ENCODE measurements around the gene RNF17.

The RNF17 gene

GRCh38 chr13:24860770-24861169, 96.8 kb downstream of the RNF17 start:
- DNase-seq = no peak

GRCh38 chr13:24861617-24862362, 97.8 kb downstream of the RNF17 start:
- DNase-seq = no peak

GRCh38 chr13:24863748-24864540, 100.0 kb downstream of the RNF17 start:
- DNase-seq = no peak

- DNase-seq = no peak
These were observed 100.6 kb downstream of the RNF17 start for GRCh38 chr13:24864579-24864978.

- no peak for DNase-seq
These were observed 101.4 kb downstream of the RNF17 start for GRCh38 chr13:24865163-24865953.

- DNase-seq = no peak
These were observed 102.5 kb downstream of the RNF17 start for GRCh38 chr13:24866488-24866887.

GRCh38 chr13:24868874-24869273, 104.9 kb downstream of the RNF17 start:
- DNase-seq = no peak

GRCh38 chr13:24870380-24870760, 106.4 kb downstream of the RNF17 start:
- DNase-seq = no peak

GRCh38 chr13:24875566-24875965, 111.6 kb downstream of the RNF17 start:
- no peak for DNase-seq

GRCh38 chr13:24877531-24877930, 113.6 kb downstream of the RNF17 start:
- DNase-seq = no peak

GRCh38 chr13:24878340-24878739, 114.4 kb downstream of the RNF17 start:
- DNase-seq = no peak

- no peak for DNase-seq
These were observed 118.7 kb downstream of the RNF17 start for GRCh38 chr13:24882665-24883064.

- DNase-seq = no peak
These were observed 123.8 kb downstream of the RNF17 start for GRCh38 chr13:24887759-24888158.

GRCh38 chr13:24888291-24888931, 124.4 kb downstream of the RNF17 start:
- DNase-seq = no peak

- no peak for DNase-seq
These were observed 126.3 kb downstream of the RNF17 start for GRCh38 chr13:24890256-24890655.

GRCh38 chr13:24891476-24892108, 127.6 kb downstream of the RNF17 start:
- no peak for DNase-seq

- no peak for DNase-seq
These were observed 128.9 kb downstream of the RNF17 start for GRCh38 chr13:24892829-24893228.

GRCh38 chr13:24893863-24894262, 129.9 kb downstream of the RNF17 start:
- no peak for DNase-seq

GRCh38 chr13:24894277-24894971, 130.5 kb downstream of the RNF17 start:
- no peak for DNase-seq

GRCh38 chr13:24894972-24895300, 131.0 kb downstream of the RNF17 start:
- DNase-seq = no peak

- no peak for DNase-seq
These were observed 132.1 kb downstream of the RNF17 start for GRCh38 chr13:24896061-24896460.

- DNase-seq = no peak
These were observed 133.3 kb downstream of the RNF17 start for GRCh38 chr13:24897293-24897692.

Measured in NCI-H2029 treated with DMSO at 0.1 percent for 48 hours (cell line).